ENCODE data around the gene CALR.

The CALR gene

DNA sequence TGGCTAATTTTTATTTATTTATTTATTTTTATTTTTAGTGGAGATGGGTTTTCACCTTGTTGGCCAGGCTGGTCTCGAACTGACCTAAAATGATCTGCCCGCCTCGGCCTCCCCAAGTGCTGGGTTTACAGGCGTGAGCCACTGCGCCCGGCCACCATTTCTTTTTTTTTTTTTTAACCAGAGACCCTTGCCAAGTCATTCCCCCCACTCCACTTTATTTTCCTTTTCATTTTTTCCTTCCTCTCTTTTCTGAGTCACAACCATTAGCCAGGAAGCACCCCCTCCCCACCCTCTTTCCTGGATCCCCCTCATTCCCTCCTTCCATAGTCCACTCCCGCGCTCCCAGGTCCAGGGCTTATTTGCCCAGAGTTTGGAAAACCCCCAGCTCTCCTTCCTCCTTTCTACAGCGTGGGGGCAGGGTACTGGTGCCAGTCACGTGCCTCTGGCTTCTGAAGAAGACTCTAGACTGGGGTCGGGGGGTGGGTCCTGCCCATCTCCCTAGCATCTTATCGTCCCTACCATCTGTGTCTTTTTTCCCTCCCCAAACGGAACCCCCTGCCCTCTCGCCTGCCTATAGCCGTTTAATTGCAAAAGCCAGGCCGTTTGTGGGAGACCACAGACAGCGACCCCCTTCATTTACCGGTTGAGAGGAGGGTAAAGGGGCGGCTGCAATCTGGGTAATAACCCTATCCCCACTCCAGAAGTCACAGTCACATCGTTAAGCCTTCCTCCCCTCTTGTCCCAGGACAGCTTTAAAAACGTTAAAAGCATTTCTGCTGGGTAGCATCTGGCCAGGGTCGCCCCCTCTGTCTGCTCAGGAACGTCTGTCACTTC, 1.1 kb upstream of the CALR start:
- Histone ChIP-seq H3K27ac (peak overlapping the region; percentile 82), H3K9me3 (no peaks in the 10 kb centered on the region), H3K4me3 (ENCODE audit: low read depth in 1 of 2, low read length in 1 of 2) (peak overlapping the region; percentile 95 to 100), H3K27me3 (no peaks in the 10 kb centered on the region), H3K4me1 (ENCODE audit: control insufficient read depth in 1 of 2, insufficient read depth in 1 of 2, low read depth in 1 of 2, low read length in 1 of 2) (peaks cover 62 to 66% of the 10 kb centered on the region in 2 experiments), H3K36me3 (peaks cover 17% of the 10 kb centered on the region)
- TF ChIP-seq, protein P1, sequence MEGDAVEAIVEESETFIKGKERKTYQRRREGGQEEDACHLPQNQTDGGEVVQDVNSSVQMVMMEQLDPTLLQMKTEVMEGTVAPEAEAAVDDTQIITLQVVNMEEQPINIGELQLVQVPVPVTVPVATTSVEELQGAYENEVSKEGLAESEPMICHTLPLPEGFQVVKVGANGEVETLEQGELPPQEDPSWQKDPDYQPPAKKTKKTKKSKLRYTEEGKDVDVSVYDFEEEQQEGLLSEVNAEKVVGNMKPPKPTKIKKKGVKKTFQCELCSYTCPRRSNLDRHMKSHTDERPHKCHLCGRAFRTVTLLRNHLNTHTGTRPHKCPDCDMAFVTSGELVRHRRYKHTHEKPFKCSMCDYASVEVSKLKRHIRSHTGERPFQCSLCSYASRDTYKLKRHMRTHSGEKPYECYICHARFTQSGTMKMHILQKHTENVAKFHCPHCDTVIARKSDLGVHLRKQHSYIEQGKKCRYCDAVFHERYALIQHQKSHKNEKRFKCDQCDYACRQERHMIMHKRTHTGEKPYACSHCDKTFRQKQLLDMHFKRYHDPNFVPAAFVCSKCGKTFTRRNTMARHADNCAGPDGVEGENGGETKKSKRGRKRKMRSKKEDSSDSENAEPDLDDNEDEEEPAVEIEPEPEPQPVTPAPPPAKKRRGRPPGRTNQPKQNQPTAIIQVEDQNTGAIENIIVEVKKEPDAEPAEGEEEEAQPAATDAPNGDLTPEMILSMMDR (IDR thresholded peaks at IDR 0.05) = no peak

DNA sequence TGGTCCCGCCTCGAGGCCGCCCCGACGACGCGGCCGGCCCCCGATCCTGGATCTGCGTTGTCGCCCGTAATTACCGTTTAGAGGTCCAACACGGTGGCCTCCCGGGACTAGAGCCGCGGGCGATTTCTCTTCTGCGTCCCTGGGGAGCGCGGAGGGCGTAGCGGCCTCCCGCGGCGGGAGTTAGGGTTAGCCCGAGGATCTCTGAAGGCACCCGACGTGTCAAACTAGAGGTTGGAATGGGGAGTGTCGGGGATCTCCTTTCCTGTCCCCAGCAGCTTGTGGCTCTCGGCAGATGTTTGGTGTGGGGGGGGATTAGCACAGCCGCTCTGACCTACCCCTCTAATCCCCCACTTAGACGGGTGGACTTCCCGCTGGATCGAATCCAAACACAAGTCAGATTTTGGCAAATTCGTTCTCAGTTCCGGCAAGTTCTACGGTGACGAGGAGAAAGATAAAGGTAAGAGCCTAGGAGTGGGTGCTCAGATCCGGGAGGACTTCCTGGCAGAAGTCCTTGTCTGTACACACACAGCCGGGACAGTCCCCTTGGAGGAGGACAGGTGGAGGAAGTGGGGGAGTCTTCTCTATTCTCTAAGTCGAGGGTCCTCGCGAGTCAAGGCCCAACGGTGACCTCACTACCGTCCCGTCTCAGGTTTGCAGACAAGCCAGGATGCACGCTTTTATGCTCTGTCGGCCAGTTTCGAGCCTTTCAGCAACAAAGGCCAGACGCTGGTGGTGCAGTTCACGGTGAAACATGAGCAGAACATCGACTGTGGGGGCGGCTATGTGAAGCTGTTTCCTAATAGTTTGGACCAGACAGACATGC, 581 bp downstream of the CALR start:
- H3K36me3 ChIP-seq = peaks cover 25% of the 10 kb centered on the region
- peak overlapping the region; percentile 82 for H3K27ac ChIP-seq
- no peaks in the 10 kb centered on the region for H3K9me3 ChIP-seq
- TF ChIP-seq, protein P1 (IDR thresholded peaks at IDR 0.05) = peak; percentile 4
- peaks cover 48 to 49% of the 10 kb centered on the region in 2 experiments for H3K4me1 ChIP-seq (ENCODE audit: control insufficient read depth in 1 of 2, insufficient read depth in 1 of 2, low read depth in 1 of 2, low read length in 1 of 2)
- peak overlapping the region; percentile 95 to 100 for H3K4me3 ChIP-seq (ENCODE audit: low read depth in 1 of 2, low read length in 1 of 2)
- H3K27me3 ChIP-seq = no peaks in the 10 kb centered on the region

GRCh38 chr19:12939975-12940423, 1.6 kb downstream of the CALR start:
- Histone ChIP-seq H3K27me3 (no peaks in the 10 kb centered on the region), H3K36me3 (peaks cover 25% of the 10 kb centered on the region), H3K4me1 (ENCODE audit: control insufficient read depth in 1 of 2, insufficient read depth in 1 of 2, low read depth in 1 of 2, low read length in 1 of 2) (peaks cover 44 to 48% of the 10 kb centered on the region in 2 experiments), H3K4me3 (ENCODE audit: low read depth in 1 of 2, low read length in 1 of 2) (peak overlapping the region in 1 of 2 experiments; percentile 95), H3K27ac (no peak overlapping the region), H3K9me3 (no peaks in the 10 kb centered on the region)
- TF ChIP-seq, protein P1 (IDR thresholded peaks at IDR 0.05) = no peak

DNA sequence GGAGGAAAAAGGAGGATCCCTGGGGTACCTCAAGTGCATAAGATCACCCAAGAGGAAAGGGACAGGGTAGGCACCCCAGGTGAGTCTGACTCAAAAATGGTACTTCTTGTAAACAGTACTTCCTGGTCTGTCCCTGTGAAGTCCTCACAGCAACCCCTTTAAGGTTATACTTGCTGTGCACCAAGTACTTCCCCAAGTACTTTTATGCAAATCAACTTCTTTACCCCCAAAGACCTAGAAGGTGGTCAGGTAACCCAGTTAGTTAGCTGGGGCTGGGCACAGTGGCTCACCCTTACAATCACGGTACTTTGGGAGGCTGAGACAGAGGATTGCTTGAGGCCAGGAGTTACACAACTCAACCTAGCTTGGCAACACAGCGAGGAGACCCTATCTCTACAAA, 2.5 kb downstream of the CALR start:
- Histone ChIP-seq H3K27me3 (no peaks in the 10 kb centered on the region), H3K9me3 (no peaks in the 10 kb centered on the region), H3K4me1 (ENCODE audit: control insufficient read depth in 1 of 2, insufficient read depth in 1 of 2, low read depth in 1 of 2, low read length in 1 of 2) (peaks cover 49 to 55% of the 10 kb centered on the region in 2 experiments), H3K36me3 (peaks cover 25% of the 10 kb centered on the region), H3K4me3 (ENCODE audit: low read depth in 1 of 2, low read length in 1 of 2) (no peak overlapping the region), H3K27ac (no peak overlapping the region)
- TF ChIP-seq, protein P1 (IDR thresholded peaks at IDR 0.05) = no peak

- Histone ChIP-seq H3K9me3 (no peaks in the 10 kb centered on the region), H3K27ac (peak overlapping the region; percentile 51), H3K27me3 (no peaks in the 10 kb centered on the region), H3K4me1 (ENCODE audit: control insufficient read depth in 1 of 2, insufficient read depth in 1 of 2, low read depth in 1 of 2, low read length in 1 of 2) (peaks cover 36 to 43% of the 10 kb centered on the region in 2 experiments), H3K36me3 (peaks cover 33% of the 10 kb centered on the region), H3K4me3 (ENCODE audit: low read depth in 1 of 2, low read length in 1 of 2) (no peak overlapping the region)
- TF ChIP-seq, protein P1 (IDR thresholded peaks at IDR 0.05) = no peak
Measured at GRCh38 chr19:12943437-12944044, 5.1 kb downstream of the CALR start.

All from neutrophil (primary cell).